HG03469 (cell line): ENCODE data around the gene CHCHD10.

Experiments used
- ATAC-seq: cut with Tn5 transposase; IDR thresholded peaks from one replicate; pipeline ENCODE4 v1.9.1; 2021; ENCODE audit warnings: mild to moderate bottlenecking, moderate library complexity, moderate number of reproducible peaks; ENCODE audit not compliant: unreplicated experiment

CHCHD10 gene

DNA sequence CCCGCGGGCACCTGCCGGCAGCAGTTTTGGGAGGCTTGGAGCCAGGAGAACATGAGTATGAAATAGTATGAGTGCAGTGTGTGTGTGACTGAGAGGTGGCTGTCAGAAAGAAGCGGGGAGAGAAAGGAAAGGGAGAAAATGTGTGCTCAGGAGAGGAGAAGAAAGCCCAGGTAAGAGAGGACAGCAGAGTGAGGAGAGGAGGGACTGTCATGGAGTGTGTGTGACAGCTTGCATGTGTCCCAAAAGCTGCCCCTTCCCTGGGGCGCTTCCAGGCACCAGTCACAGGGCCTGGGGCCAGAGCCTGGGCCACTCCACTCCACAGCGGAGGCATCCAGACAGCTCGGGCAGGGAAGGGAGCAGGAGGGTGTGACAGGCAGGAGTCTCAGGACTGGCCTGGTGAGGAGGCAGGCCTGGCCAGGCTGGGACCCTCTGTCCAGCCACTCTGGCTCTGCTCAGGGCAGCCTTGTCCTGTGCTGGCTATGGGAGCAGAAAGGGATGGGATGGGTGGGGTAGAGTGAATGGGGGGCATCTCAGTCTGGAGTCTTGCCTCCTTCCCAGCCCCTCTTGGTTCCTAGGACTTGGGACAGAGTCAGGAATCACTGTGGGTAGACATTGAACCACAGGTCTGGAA, 5.8 kb upstream of the CHCHD10 start:
- ATAC-seq, result no peak

DNA sequence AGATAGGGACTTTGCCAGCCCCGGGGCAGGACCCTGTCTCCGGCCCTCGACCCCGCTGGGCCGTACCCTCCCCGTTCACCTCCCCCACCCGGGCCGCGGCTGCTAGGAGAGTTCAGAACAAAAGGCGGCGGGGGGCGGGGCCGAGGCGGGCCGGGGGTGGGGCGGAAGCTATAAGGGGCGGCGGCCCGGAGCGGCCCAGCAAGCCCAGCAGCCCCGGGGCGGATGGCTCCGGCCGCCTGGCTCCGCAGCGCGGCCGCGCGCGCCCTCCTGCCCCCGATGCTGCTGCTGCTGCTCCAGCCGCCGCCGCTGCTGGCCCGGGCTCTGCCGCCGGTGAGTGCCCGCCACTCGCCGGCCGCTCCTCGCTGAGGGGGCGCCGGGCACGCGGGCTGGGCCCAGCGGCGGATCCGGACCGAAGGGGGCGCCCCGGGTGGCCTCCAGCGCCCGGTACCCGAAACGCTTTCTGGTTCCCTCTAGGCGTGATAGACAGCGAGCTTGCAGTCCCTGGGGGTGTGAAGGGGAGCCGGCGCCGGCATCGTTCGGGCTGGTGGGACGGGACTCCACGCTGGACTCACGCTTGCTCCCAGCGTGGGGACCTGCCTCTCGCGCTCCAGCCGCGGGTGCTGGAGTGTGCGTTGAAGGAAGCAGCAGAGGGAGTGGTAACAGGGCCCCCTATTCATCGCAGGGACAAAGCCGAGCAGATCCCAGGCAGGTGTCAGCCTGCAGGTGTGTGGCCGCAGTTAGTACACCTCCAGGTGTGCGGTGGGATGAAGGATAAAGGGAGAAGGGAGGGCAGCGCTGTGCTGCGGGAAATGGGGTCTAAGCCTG, 5.1 kb upstream of the CHCHD10 start, which contains the start of gene MMP11:
Gene MMP11, plus strand, starts transcription at position 201 of the 825 bp plus-strand sequence. Its CDS starts 22 bp downstream, at position 223.
- no peak for ATAC-seq

DNA sequence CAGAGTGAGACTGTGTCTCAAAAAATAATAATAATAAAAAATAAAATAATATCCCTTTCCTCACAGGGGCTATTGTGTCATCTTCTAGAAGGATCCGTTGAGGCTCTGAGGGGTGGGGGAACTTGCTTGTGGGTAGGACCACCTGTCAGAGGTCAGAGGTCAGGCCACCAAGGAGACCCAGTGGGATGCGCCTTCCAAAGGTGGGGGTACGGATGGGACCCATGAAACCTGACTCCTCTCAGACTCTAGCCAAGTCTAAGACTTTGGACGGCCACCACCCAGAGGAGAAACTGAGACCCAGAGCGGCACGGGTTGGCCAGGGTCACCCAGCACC, 4.5 kb upstream of the CHCHD10 start:
- ATAC-seq, result no peak

GRCh38 chr22:23769321-23769965, 1.7 kb upstream of the CHCHD10 start:
- ATAC-seq, result no peak

- ATAC-seq, result no peak
Measured at GRCh38 chr22:23767303-23767672, 484 bp downstream of the CHCHD10 start.

GRCh38 chr22:23764899-23765881, 2.6 kb downstream of the CHCHD10 start:
- ATAC-seq, result no peak

DNA sequence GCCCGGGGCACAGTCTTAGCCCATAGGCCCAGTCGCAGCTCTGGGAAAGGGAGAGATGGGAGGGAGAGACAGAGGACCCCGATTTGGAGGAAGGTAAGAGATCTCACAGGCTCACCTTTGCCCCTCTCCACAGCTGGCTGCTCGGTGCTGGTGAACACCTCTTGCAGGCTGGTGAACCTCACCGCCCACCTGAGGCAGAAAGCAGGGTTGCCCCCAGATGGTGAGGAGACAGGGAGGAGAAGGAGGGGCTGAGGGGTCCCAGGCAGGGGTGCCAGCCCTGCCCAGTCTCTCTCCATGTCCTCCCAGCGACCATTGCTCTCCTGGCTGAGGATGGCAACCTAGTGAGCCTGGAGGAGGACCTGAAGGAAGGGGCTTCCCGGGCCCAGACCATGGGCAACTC, 3.8 kb downstream of the CHCHD10 start:
- ATAC-seq, result no peak

DNA sequence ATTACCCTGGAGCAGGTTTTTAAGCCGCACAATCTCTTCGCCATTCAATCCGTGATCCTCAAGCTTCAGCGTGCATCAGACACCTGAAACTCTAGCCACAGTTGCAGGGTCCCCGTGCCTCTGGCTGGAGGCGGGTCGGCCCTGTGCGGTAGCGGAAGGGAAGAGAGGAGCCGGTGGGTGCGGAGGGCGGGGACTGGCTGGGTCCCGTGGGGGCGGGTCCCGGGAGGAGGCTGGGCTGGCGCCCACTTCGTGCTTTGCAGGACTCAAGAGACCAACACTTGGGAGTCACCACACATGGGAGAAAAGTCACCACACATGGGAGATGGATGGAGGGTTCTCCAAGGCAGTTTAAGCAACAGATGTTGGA, 4.2 kb downstream of the CHCHD10 start:
- ATAC-seq, result no peak

GRCh38 chr22:23762842-23763578, 4.8 kb downstream of the CHCHD10 start, which contains the start of gene C22orf15:
Gene C22orf15 (plus strand): TSS chr22:23762990. CDS start chr22:23763307, 317 bp downstream.
- no peak for ATAC-seq

DNA sequence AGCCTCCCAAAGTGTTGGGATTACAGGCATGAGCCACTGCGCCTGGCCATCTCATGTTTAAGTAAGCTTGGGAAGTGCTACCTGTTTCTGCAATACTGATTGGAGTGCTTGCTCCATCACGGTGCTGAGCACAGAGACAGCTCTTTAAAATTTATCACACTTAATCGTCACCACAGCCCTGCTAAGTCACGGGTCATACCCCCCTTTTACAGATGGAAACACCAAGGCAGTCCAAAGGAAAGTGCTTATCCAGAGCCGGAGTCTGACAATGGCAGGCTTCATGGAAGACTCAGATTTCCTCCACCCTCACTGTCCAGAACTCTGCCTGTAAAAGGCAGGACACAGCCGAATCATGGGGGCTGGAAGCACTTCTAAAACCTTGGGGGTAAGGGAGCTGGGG, 7.7 kb downstream of the CHCHD10 start:
- ATAC-seq, result no peak

- ATAC-seq, result no peak
Measured at GRCh38 chr22:23759566-23759965, 8.2 kb downstream of the CHCHD10 start.

DNA sequence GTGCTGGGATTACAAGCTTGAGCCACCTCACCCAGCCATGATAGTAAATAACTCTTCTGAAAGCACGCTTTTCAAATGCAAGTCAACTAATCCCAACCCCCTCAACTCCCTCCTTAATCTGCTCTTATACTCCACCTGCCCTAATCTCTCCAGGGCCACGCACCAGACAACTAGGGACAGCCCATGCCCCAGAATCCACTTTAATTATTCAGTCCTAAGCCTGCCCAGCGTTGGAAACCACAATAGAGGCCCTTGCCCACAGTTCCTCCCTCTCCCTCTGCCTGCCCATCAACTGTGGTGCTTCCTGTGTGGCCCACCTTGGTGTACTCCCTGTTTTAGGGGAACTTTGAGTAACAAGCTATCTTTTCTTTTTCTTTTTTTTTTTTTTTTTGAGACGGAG, 10.9 kb downstream of the CHCHD10 start:
- no peak for ATAC-seq

DNA sequence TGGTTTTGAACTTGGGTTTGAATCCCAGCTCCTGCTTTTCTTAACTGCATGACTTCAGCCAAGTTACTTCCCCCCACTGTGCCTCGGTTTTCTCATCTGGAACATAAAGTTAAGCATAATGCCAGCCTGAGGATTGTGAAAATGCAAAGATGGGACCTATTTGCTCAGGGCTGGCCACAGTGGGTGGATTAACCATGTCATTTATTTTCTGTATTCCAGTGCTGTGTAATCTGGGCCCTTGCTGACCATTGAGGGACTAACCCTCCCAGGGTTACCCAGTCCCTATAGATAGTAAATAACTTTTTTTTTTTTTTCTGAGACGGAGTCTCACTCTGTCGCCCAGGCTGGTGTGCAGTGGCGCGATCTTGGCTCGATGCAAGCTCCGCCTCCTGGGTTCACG, 12.1 kb downstream of the CHCHD10 start:
- ATAC-seq, result no peak

DNA sequence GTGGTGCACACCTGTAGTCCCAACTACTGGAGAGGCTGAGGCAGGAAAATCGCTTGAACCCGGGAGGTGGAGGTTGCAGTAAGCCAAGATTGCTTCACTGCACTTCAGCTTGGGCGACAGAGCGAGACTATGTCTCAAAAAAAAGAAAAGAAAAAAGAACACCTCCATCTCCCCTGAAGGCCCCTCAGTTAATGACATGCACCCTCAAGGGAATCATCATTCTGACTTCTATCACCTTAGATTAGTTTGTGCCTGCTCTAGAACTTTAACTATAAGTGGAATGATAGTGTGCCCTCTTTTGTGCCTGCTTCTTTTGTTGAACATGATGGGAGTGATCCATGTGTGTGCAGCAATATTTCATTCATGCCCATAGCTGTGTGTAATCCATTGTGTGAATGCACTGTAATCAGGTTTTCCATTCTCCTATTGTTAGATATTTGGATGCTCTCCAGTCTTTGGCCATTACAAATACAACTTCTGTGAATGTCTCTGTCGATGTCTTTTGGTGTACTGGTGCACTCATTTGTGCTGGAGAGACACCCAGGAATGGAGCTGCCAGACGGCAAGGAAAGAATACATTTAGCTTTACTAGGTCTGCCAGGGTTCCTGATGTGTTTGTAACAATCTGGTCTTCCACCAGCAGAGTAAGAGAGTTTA, 12.7 kb downstream of the CHCHD10 start:
- no peak for ATAC-seq

- no peak for ATAC-seq
Measured at GRCh38 chr22:23754220-23754919, 13.4 kb downstream of the CHCHD10 start, which contains the start of gene VPREB3. Gene VPREB3 (minus strand): TSS chr22:23754425. CDS start chr22:23754363, 62 bp downstream.

DNA sequence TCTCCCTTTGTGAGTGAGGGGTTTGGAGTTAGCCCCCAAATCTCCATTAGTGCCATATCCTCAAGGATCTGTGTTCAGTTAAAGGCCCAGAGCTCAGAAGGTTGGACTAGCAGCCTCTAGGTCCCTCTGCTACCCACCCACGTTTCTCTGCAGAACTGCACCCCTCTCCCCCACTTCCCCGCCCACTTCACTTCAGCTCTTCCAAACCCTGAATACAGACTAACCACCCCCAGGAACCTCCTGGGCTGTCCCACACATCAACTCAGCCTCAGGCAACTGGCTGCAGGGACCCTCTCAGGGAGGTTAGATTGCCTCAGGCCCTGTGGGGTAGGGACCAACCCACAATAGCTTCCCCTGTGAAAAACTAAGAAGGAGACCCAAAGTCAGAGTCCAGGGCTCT, 14.4 kb downstream of the CHCHD10 start:
- ATAC-seq, result no peak

DNA sequence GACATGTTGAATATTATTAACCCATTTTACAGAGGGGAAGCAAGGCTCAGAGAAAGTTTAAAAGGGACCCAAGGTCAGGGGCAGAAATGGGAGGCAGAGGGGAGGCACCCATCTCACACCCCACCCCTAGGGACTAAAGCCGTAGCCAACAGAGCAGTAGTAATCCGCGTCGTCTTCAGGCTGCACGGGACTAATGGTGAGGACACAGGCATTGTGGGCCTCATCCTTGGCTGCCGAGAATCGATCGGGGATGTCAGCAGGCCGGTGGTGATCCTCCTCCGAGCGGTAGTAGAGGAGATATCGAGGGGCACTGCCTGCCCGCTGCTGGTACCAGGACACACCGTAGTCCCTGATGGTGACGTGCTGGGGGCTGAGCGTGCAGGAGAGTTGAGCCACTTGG, 15.0 kb downstream of the CHCHD10 start:
- ATAC-seq, result no peak

GRCh38 chr22:23752090-23752691, 15.6 kb downstream of the CHCHD10 start:
- ATAC-seq, result no peak
